Measurements from ENCODE around the gene MOB3A. TPM values are rescaled to one million over a fixed set of nuclear protein-coding genes. Genes with fewer than 3 reads are reported as not detected.
A peak's percentile ranks its signal among the peaks of the same experiment; 100 is the strongest.

MOB3A gene
- total RNA-seq, 1 donor from 2014 or later: 7.7 TPM

- no peak for DNase-seq (ENCODE audit: low spot score)
Observed at GRCh38 chr19:2046046-2046907, 49.8 kb downstream of the MOB3A start.

GRCh38 chr19:2045501-2046045, 50.6 kb downstream of the MOB3A start:
- DNase-seq (ENCODE audit: low spot score): no peak

GRCh38 chr19:2044709-2045500, 51.2 kb downstream of the MOB3A start:
- no peak for DNase-seq (ENCODE audit: low spot score)

GRCh38 chr19:2043961-2044708, 52.0 kb downstream of the MOB3A start:
- DNase-seq (ENCODE audit: low spot score): no peak

- no peak for DNase-seq (ENCODE audit: low spot score)
Observed at GRCh38 chr19:2043251-2043641, 52.9 kb downstream of the MOB3A start.

GRCh38 chr19:2042485-2043250, 53.5 kb downstream of the MOB3A start:
- DNase-seq (ENCODE audit: low spot score): no peak

GRCh38 chr19:2041683-2042484, 54.2 kb downstream of the MOB3A start:
- peak; percentile 96 for DNase-seq (ENCODE audit: low spot score)

GRCh38 chr19:2041433-2041682, 54.8 kb downstream of the MOB3A start:
- no peak for DNase-seq (ENCODE audit: low spot score)

- DNase-seq (ENCODE audit: low spot score): no peak
Observed at GRCh38 chr19:2040647-2041432, 55.3 kb downstream of the MOB3A start.

GRCh38 chr19:2039959-2040646, 56.0 kb downstream of the MOB3A start:
- no peak for DNase-seq (ENCODE audit: low spot score)

GRCh38 chr19:2039089-2039958, 56.8 kb downstream of the MOB3A start:
- DNase-seq (ENCODE audit: low spot score): no peak

GRCh38 chr19:2038284-2039088, 57.6 kb downstream of the MOB3A start:
- no peak for DNase-seq (ENCODE audit: low spot score)

GRCh38 chr19:2037651-2038255, 58.4 kb downstream of the MOB3A start:
- no peak for DNase-seq (ENCODE audit: low spot score)

GRCh38 chr19:2036424-2036823, 59.7 kb downstream of the MOB3A start:
- DNase-seq (ENCODE audit: low spot score): no peak

- no peak for DNase-seq (ENCODE audit: low spot score)
Observed at GRCh38 chr19:2035590-2035991, 60.5 kb downstream of the MOB3A start.

GRCh38 chr19:2034729-2035589, 61.2 kb downstream of the MOB3A start:
- DNase-seq (ENCODE audit: low spot score): no peak

All from umbilical cord (tissue), 2 donors.